Endothelial cell of coronary artery (primary cell): ENCODE measurements around the gene DRG2. TPM values are rescaled to one million over a fixed set of nuclear protein-coding genes. Genes with fewer than 3 reads are reported as not detected.

Experiments used
- total RNA-seq: library from RNA; depleted of rRNA; stranded (reverse); fragments of >200 nt; gene quantifications from 2 replicates; pipeline ENCODE4 v1.2.3, GENCODE V29; 2014

The DRG2 gene, protein sequence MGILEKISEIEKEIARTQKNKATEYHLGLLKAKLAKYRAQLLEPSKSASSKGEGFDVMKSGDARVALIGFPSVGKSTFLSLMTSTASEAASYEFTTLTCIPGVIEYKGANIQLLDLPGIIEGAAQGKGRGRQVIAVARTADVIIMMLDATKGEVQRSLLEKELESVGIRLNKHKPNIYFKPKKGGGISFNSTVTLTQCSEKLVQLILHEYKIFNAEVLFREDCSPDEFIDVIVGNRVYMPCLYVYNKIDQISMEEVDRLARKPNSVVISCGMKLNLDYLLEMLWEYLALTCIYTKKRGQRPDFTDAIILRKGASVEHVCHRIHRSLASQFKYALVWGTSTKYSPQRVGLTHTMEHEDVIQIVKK
- 38.8 and 40.3 TPM in 2 replicates for total RNA-seq

DNA sequence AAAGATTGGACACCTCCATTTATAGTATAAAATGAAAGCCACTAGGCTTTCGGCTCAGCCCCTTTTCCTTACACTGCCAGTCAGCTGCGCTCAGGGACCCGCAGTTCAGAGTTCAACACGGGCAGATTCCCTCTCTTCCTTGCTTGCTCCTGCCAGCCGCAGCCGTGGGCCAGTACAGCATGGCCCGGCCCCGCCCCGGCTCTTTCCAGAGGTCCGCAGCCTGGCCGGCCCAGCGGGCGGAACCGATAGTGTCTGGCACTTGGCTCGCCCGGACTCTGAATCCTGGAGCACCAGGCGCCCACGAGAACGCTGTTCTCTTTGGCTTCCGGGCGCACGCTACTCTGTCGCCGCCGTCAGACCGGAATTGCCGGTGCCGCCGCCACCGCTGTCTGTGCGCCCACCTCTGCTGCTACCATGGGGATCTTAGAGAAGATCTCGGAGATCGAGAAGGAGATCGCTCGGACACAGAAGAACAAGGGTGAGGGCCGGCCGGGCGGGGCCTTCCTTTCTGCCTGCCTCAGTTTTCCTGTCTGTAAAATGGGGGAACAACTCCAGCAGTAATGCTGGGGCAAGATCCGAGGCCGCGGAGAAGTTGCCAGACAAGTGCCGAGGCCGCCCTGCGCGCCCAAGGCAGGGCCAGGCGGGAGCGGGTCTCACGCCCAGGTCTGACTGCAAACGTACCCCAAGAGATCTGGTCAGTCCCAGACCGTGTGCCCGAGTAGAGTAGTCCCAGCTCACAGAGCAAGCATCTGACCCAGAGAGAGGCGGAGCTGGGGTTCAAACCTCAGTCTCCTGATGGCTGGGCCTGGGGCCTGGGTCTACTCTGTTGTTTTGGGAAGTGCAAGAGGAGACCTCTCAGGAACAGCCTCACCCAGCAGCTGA is at the start of gene DRG2:
TSS of gene DRG2 (plus strand) at position 339 of the 882 bp plus-strand sequence. CDS start at position 415, 76 bp downstream.

DNA sequence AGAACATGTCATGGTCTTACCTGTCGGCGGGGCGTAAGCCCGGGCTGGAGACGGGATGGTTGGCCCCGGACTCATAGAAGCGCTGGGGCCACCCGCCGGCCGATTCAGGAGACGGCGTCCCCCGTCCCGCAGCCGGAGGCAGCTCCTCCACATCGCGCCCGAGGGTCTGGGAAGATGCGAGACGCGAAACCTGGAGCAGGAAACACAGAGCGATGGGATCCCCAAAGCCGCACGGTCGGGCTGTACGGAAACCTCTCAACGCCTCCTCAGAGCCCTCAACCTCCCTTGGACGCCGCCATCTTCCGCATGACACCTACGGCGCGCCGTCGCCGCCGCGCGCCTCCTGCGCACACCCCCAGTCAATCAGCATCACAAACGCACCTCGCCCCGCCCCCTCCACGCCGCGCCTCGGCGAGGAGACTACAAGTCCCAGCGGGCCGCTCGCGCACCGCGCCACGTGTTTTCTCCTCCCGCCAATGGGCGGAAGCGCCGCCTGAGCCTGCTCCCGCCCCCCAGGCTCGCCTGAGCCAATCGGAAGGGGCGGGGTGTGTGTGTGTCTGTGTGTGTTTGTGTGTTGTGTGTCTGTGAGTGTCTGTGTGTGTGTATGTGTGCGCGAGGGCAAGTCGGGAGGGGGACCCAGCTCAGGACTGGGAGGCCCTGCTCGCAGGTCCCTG is 48.8 kb upstream of the DRG2 start, which contains the start of the genes ATPAF2 and GID4:
TSS of gene ATPAF2 (minus strand) at position 308 of the 674 bp plus-strand sequence. CDS start at position 153, 155 bp downstream.
TSS of gene GID4 (plus strand) at position 548 of the 674 bp plus-strand sequence. CDS start at position 605, 57 bp downstream.

DNA sequence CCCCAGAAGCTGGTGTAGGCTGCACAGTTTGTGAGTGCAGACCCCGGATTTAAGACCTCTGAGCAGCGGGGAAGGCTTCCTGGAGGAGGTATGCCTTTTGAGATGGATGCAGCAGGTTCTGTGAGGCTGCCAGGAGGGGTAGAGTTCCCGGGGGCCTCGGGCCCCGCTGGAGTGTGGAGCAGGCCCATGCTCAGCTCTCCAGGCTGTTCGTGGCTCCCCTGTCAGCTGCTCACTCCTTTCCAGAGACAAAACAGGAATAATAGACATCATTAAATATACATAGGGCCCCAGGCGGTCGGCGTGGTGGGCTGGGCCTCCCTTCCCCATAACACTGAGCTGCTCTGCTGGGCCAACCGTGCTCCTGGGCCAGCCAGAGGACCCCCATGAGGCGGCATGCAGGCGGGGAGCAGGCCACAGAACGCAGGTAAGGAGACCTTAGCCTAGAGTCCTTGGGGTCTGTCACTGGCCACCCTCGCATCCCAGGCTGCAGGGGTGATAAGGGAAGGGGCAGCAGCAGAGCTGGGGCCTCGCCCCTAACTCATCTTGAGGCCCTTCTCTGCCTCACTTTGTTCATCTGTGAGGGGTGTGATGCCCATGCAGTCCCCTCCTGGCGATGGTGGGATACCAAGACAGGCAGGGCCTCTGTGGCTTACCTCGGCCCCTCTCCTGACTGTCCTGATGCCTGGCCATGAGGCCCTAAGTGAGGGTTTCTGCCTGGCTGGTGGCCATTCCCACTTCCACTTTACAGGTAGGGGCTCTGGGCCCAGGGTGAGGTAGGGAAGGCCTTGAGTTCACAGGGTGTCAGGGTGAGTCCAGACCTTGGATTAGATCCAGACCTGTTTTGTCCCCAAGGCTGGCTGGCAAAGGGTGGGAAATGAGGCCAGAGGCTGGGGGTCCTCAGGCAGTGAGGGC is 20.9 kb downstream of the DRG2 start, which contains the start of gene MYO15A:
TSS of gene MYO15A (plus strand) at position 356 of the 912 bp plus-strand sequence. CDS start 10,045 bp downstream, outside the sequence.

Other genes starting within 250 kb of the DRG2 start
- gene TOM1L2, start 115.5 kb upstream of the DRG2 start, total RNA-seq = 15.9 and 28.1 TPM in 2 replicates
- gene DRC3, start 115.1 kb upstream of the DRG2 start, total RNA-seq = 1.3 and 1.5 TPM in 2 replicates
- gene ATPAF2, start 48.8 kb upstream of the DRG2 start, total RNA-seq = 16.6 and 17.5 TPM in 2 replicates
- gene GID4, start 48.5 kb upstream of the DRG2 start, total RNA-seq = 4.8 and 6.7 TPM in 2 replicates
- 0.19 TPM in 1 of 2 replicates, not detected in the other for gene MYO15A, start 20.8 kb downstream of the DRG2 start, total RNA-seq
- gene ALKBH5, start 95.9 kb downstream of the DRG2 start, total RNA-seq = 78.5 and 100 TPM in 2 replicates
- 31.3 and 35.6 TPM in 2 replicates for gene LLGL1, start 137.7 kb downstream of the DRG2 start, total RNA-seq
- gene FLII, start 170.8 kb downstream of the DRG2 start, total RNA-seq = 549 and 591 TPM in 2 replicates
- gene MIEF2, start 172.7 kb downstream of the DRG2 start, total RNA-seq = 9.6 and 13.5 TPM in 2 replicates
- gene TOP3A, start 227.0 kb downstream of the DRG2 start, total RNA-seq = 17.6 and 19.9 TPM in 2 replicates
- 13.0 and 15.7 TPM in 2 replicates for gene SMCR8, start 227.3 kb downstream of the DRG2 start, total RNA-seq